ENCODE measurements around the gene MYH11.
A peak's percentile ranks its signal among the peaks of the same experiment; 100 is the strongest.

MYH11 gene

GRCh38 chr16:15788846-15789239 is 68.0 kb downstream of the MYH11 start:
- Mint-ChIP-seq H3K4me3 (no peak overlapping the region), H3K9me3 (no peaks in the 10 kb centered on the region), H3K4me1 (peaks cover 14% of the 10 kb centered on the region), H3K27me3 (ENCODE audit: low read depth) (peaks cover 11% of the 10 kb centered on the region), H3K36me3 (ENCODE audit: low read depth) (no peaks in the 10 kb centered on the region), H3K27ac (peak overlapping the region in 2 of 3 experiments; percentile 16 to 84)
- no peak for TF ChIP-seq CTCF (IDR thresholded peaks at IDR 0.05; ENCODE audit: unreplicated experiment in 3 of 3)

GRCh38 chr16:15786501-15786900 is 70.3 kb downstream of the MYH11 start:
- Mint-ChIP-seq H3K27me3 (ENCODE audit: low read depth) (peaks cover 8% of the 10 kb centered on the region), H3K9me3 (no peaks in the 10 kb centered on the region), H3K4me3 (no peak overlapping the region), H3K36me3 (ENCODE audit: low read depth) (no peaks in the 10 kb centered on the region), H3K4me1 (peaks cover 14% of the 10 kb centered on the region), H3K27ac (no peak overlapping the region)
- TF ChIP-seq CTCF (IDR thresholded peaks at IDR 0.05; ENCODE audit: unreplicated experiment in 3 of 3) = no peak

GRCh38 chr16:15785386-15786059 is 71.3 kb downstream of the MYH11 start:
- peaks cover 12% of the 10 kb centered on the region for H3K4me1 Mint-ChIP-seq
- no peaks in the 10 kb centered on the region for H3K9me3 Mint-ChIP-seq
- no peak overlapping the region for H3K4me3 Mint-ChIP-seq
- no peaks in the 10 kb centered on the region for H3K36me3 Mint-ChIP-seq (ENCODE audit: low read depth)
- no peak for TF ChIP-seq CTCF (IDR thresholded peaks at IDR 0.05; ENCODE audit: unreplicated experiment in 3 of 3)
- peaks cover 8% of the 10 kb centered on the region for H3K27me3 Mint-ChIP-seq (ENCODE audit: low read depth)
- H3K27ac Mint-ChIP-seq = no peak overlapping the region

- peaks cover 10% of the 10 kb centered on the region for H3K4me1 Mint-ChIP-seq
- peaks cover 8% of the 10 kb centered on the region for H3K27me3 Mint-ChIP-seq (ENCODE audit: low read depth)
- no peaks in the 10 kb centered on the region for H3K9me3 Mint-ChIP-seq
- no peak overlapping the region for H3K4me3 Mint-ChIP-seq
- no peak for TF ChIP-seq CTCF (IDR thresholded peaks at IDR 0.05; ENCODE audit: unreplicated experiment in 3 of 3)
- no peaks in the 10 kb centered on the region for H3K36me3 Mint-ChIP-seq (ENCODE audit: low read depth)
- H3K27ac Mint-ChIP-seq = no peak overlapping the region
Measured at GRCh38 chr16:15783985-15784384, 72.8 kb downstream of the MYH11 start.

- no peaks in the 10 kb centered on the region for H3K36me3 Mint-ChIP-seq (ENCODE audit: low read depth)
- no peaks in the 10 kb centered on the region for H3K9me3 Mint-ChIP-seq
- no peak overlapping the region for H3K4me3 Mint-ChIP-seq
- no peak overlapping the region for H3K27ac Mint-ChIP-seq
- no peaks in the 10 kb centered on the region for H3K4me1 Mint-ChIP-seq
- TF ChIP-seq CTCF (IDR thresholded peaks at IDR 0.05; ENCODE audit: unreplicated experiment in 3 of 3) = no peak
- H3K27me3 Mint-ChIP-seq (ENCODE audit: low read depth) = peaks cover 11% of the 10 kb centered on the region
Measured at GRCh38 chr16:15782573-15783365, 74.1 kb downstream of the MYH11 start.
